Fibroblast of skin of back (primary cell): ENCODE results near the gene CCDC6.
"Not testable (repeated sequence)": the region's sequence is repeated elsewhere in the genome, so short reads cannot be mapped to it uniquely, and the experiment has no call there.

Experiments
- DNase-seq: peaks from one replicate; pipeline ENCODE4 v3.0.0-alpha.2; 2013

The CCDC6 gene

GRCh38 chr10:59753267-59753666 lies 153.1 kb downstream of the CCDC6 start, which contains the start of gene MRLN:
Gene MRLN, minus strand, starts transcription at chr10:59753455.
- no peak for DNase-seq

- DNase-seq = no peak
These were observed 153.9 kb downstream of the CCDC6 start for GRCh38 chr10:59752278-59752940.

GRCh38 chr10:59750155-59750945 lies 156.0 kb downstream of the CCDC6 start:
- no peak for DNase-seq

GRCh38 chr10:59748834-59749233 lies 157.5 kb downstream of the CCDC6 start:
- DNase-seq = no peak

GRCh38 chr10:59745163-59745650 lies 161.1 kb downstream of the CCDC6 start:
- DNase-seq = no peak

DNA sequence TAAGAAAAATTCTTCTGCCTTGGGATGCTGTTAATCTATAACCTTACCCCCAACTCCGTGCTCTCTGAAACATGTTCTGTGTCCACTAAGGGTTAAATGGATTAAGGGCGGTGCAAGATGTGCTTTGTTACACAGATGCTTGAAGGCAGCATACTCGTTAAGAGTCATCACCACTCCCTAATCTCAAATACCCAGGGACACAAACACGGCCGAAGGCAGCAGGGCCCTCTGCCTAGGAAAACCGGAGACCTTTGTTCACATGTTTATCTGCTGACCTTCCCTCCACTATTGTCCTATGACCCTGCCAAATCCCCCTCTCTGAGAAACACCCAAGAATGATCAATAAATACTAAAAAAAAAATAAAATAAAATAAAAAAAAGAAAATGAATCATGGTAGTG lies 161.6 kb downstream of the CCDC6 start:
- DNase-seq = not testable (repeated sequence)

- DNase-seq = not testable (repeated sequence)
These were observed 162.2 kb downstream of the CCDC6 start for GRCh38 chr10:59744156-59744555.

DNA sequence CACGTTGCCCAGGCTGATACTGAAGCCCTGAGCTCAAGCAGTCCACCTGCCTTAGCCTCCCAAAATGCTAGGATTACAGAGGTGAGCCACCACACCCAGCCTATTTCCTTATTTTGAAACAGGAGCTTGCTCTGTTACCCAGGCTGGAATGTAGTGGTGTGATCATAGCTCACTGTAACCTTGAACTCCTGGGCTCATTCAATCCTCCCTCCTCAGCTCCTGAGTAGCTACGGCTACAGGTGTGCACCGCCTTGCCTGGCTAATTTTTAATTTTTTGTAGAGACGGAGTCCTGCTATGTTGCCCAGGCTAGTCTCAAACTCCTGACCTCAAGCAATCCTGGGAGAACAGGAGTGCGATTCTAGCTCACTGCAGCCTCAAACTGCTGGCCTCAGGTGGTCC lies 164.8 kb downstream of the CCDC6 start:
- no peak for DNase-seq

DNA sequence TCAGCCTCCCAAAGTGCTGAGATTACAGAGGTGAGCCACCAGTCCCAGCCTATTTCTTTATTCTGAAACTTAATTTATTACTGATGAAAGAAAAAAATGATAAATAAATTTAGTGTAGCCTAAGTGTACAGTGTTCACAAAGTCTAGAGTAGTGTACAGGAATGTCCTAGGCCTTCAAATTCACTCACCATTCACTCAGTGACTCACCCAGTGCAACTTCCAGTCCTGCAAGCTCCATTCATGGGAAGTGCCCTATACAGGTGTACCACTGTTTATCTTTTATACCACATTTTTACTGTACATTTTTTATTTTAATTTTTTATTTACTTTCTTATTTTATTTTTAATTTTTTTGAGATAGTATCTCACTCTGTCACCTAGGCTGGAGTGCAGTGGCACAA lies 165.3 kb downstream of the CCDC6 start:
- DNase-seq = no peak
